GM21390 (cell line): ENCODE data around the gene PDE3B.
"Not testable (repeated sequence)": the region's sequence is repeated elsewhere in the genome, so short reads cannot be mapped to it uniquely, and the experiment has no call there.

Source experiments
- ATAC-seq: cut with Tn5 transposase; IDR thresholded peaks from one replicate; pipeline ENCODE4 v1.9.1; 2021; ENCODE audit not compliant: unreplicated experiment

Gene PDE3B

GRCh38 chr11:14793546-14793945 is 149.9 kb downstream of the PDE3B start:
- no peak for ATAC-seq

GRCh38 chr11:14796028-14796427 is 152.4 kb downstream of the PDE3B start:
- not testable (repeated sequence) for ATAC-seq

GRCh38 chr11:14803846-14804245 is 160.2 kb downstream of the PDE3B start:
- ATAC-seq = no peak

GRCh38 chr11:14809466-14809865 is 165.9 kb downstream of the PDE3B start:
- no peak for ATAC-seq

- ATAC-seq = no peak
Observed at GRCh38 chr11:14812757-14813156, 169.2 kb downstream of the PDE3B start.

- no peak for ATAC-seq
Observed at GRCh38 chr11:14813516-14813915, 169.9 kb downstream of the PDE3B start.

- ATAC-seq = no peak
Observed at GRCh38 chr11:14818779-14819178, 175.2 kb downstream of the PDE3B start.

GRCh38 chr11:14819596-14819995 is 176.0 kb downstream of the PDE3B start:
- ATAC-seq = no peak

GRCh38 chr11:14821031-14821430 is 177.4 kb downstream of the PDE3B start:
- no peak for ATAC-seq

- ATAC-seq = no peak
Observed at GRCh38 chr11:14826600-14826999, 183.0 kb downstream of the PDE3B start.

- no peak for ATAC-seq
Observed at GRCh38 chr11:14835496-14836492, 192.2 kb downstream of the PDE3B start.

GRCh38 chr11:14842002-14842401 is 198.4 kb downstream of the PDE3B start:
- no peak for ATAC-seq

GRCh38 chr11:14852571-14853177 is 209.1 kb downstream of the PDE3B start:
- no peak for ATAC-seq

GRCh38 chr11:14854057-14854456 is 210.5 kb downstream of the PDE3B start:
- no peak for ATAC-seq

GRCh38 chr11:14855890-14856289 is 212.3 kb downstream of the PDE3B start:
- no peak for ATAC-seq

- ATAC-seq = no peak
Observed at GRCh38 chr11:14857621-14858020, 214.0 kb downstream of the PDE3B start.

- ATAC-seq = no peak
Observed at GRCh38 chr11:14858404-14858803, 214.8 kb downstream of the PDE3B start.

GRCh38 chr11:14860511-14860910 is 216.9 kb downstream of the PDE3B start:
- ATAC-seq = no peak

GRCh38 chr11:14861680-14862079 is 218.1 kb downstream of the PDE3B start:
- ATAC-seq = no peak

- ATAC-seq = not testable (repeated sequence)
Observed at GRCh38 chr11:14863775-14864174, 220.2 kb downstream of the PDE3B start.

- ATAC-seq = no peak
Observed at GRCh38 chr11:14872032-14872431, 228.4 kb downstream of the PDE3B start.

- no peak for ATAC-seq
Observed at GRCh38 chr11:14873632-14874031, 230.0 kb downstream of the PDE3B start.
